Skin epidermis (tissue), 12 donors: ENCODE data around the gene GMPS.
"Not testable (repeated sequence)": the region's sequence is repeated elsewhere in the genome, so short reads cannot be mapped to it uniquely, and the experiment has no call there.

Experiments
- H3K27ac ChIP-seq, 21 experiments: fragments of 200-600 bp; sonication (generic) in 11 of 21; one replicate each; pipeline ENCODE4 v1.5.0; 2020; ENCODE audit warnings: mild to moderate bottlenecking in 3 of 21, inconsistent platforms in 2 of 21, moderate library complexity in 2 of 21
- H3K4me3 ChIP-seq, 7 experiments: fragments of 200-600 bp; sonication (generic) in 2 of 7; one replicate each; pipeline ENCODE4 v1.5.0; 2020; ENCODE audit warnings: inconsistent platforms in 2 of 7, mild to moderate bottlenecking in 2 of 7, moderate library complexity in 1 of 7

GMPS gene

DNA sequence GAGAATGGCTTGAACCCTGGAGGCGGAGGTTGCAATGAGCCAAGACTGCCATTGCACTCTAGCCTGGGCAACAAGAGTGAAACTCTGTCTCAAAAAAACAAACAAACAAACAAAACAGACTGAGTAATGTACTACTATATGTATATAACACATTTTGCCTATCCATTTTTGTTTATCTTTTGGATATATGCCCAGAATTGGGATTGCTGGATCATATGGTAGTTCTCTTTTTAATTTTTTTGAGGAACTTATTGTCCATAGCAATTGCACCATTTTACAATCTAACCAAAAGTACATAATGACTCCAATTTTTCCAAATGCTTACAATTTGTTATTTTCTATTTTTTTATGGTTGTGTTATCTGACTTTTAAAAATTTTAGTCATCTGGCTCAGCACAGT, 47.3 kb downstream of the GMPS start:
- H3K27ac ChIP-seq: no peak overlapping the region
- no peak overlapping the region for H3K4me3 ChIP-seq

DNA sequence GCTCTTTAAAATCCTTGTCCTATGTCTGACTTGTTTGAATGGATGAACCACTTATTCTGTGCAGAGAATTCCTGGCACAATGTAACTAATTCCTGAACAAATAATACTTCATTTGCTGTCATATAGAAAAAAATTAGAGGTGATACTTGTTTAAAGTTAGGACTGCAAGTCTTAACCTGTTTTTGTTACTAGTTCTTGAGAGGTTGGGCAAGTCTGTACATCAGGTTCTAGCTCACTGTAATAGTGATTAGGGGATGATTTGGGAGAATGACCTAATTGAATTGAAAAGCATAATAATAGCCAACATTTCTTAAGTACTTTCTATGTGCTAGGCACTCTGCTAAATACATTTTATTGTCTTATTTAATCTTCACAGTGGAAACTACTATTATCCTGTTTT, 49.3 kb downstream of the GMPS start:
- no peak overlapping the region for H3K4me3 ChIP-seq
- no peak overlapping the region for H3K27ac ChIP-seq

DNA sequence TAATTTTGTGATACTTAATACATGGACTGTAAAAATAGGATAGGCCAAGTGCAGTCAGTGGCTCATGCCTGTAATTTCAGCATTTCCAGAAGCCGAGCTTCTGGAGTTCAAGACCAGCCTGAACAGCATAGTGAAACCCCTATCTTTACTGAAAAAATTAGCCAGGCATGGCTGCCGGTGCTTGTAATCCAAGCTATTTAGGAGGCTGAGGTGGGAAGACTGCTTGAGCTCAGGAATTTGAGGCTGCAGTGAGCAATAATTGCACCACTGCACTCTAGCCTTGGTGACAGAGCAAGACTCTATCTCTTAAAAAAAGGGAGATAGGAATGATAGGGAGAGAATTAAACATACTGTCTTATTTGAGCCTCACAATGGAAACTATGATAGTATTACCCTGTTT, 51.0 kb downstream of the GMPS start:
- Histone ChIP-seq H3K4me3 (no peak overlapping the region), H3K27ac (no peak overlapping the region)

DNA sequence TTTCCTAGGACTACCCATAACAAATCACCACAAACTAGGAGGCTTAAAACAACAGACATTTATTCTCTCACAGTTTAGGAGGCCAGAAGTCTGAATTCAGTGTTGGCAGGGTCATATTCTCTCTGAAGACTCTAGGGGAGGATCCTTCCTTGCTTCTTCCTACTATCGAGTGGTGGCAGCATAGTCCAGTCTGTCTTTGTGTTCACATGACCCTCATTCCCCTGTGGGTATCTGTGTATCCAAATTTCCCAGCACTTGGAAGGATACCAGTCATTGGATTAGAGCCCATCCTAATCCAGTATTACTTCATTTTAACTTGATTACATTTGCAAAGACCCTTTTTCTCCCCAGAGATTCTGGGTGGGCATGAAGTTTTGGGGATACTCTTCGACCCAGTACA, 63.8 kb downstream of the GMPS start:
- Histone ChIP-seq H3K4me3 (no peak overlapping the region), H3K27ac (no peak overlapping the region)

DNA sequence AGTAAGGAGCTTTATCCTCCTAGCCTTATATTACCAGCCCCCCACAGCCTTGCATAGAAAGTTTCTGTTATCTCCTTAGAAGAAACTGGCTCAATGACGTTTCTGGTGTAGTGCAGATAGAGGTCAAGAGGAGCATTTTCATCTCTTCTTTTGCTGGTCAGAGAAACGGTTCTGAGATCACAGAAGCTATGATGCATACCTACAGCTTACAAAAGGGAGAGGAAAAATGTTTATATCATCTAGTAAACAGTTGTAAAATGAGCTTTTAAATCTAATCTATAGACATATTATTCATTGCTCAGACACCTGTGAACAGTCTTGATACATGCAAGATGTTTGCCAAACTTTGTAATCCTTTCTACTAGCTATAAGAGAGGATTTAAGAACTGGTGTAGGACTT, 68.0 kb downstream of the GMPS start:
- no peak overlapping the region for H3K4me3 ChIP-seq

DNA sequence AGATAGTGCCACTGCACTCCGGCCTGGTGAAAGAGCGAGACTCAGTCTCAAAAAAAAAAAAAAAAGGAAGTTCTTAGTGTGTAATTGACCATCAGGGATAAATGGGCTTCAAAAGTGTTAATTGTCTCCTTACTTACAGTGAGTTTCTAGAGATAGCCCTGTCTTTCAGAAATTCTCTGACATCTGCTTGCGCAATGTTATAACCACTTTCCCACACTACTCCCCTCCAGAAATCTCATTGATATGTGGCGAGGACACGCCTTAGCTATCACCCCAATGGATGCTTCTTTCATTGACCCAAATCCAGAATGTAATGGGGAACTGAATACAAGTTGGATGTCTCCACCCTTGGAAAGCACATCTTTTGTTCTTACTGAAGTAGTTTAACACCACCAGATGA, 70.9 kb downstream of the GMPS start:
- Histone ChIP-seq H3K4me3 (no peak overlapping the region), H3K27ac (no peak overlapping the region)

More for the DNA sequence above, 68.0 kb downstream of the GMPS start:
- H3K27ac ChIP-seq: no peak overlapping the region

DNA sequence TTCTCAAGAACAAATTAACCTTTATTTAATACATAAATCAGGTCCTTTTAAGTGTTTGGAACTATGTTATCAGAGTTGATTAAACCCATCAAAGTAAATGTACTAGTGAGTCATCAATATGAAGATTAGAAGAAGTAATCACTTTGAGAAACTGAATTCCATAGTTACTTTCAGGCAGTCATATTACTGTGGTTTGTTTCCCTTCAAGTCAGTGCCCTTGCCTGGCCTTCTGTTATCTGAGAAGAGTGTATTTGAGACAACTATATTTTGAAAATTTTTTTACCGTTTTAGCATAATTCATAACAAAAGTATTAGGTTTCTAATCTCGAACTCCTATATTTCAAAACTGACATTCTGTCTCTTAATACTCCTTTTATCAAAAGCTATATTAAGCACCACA, 73.6 kb downstream of the GMPS start:
- H3K27ac ChIP-seq: no peak overlapping the region
- no peak overlapping the region for H3K4me3 ChIP-seq

DNA sequence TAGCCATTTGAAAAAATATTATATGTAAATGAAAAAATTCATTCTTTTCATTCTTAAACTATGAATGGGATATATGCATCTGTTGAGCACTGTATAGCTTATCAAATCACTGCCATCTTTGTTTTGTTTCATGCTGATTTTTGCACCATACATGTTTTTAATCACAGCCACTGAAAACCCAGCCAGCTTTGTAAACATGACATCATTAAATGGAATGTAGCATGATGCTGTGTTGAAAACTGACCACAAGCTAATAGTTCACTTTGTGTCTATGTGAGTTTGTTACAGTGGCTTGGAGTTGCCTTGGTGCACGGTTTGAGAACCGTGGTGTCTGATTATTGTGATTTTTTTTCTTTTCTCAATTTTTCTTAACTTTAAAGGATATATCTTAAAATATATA, 75.7 kb downstream of the GMPS start:
- Histone ChIP-seq H3K4me3 (no peak overlapping the region), H3K27ac (no peak overlapping the region)

DNA sequence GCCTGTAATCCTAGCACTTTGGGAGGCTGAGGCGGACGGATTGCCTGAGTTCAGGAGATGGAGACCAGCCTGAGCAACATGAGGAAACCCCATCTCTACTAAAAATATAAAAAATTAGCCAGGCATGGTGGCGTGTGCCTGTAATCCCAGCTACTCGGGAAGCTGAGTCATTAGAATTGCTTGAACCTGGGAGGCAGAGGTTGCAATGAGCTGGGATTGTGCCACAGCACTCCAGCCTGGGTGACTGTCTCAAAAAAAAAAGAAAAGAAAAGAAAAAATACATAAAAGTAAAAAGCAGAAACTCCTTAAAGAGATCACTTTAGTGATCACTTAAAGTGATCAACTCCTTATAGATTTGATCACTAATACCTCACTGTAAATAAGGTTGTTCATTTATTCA, 78.0 kb downstream of the GMPS start:
- Histone ChIP-seq H3K27ac (no peak overlapping the region), H3K4me3 (no peak overlapping the region)

DNA sequence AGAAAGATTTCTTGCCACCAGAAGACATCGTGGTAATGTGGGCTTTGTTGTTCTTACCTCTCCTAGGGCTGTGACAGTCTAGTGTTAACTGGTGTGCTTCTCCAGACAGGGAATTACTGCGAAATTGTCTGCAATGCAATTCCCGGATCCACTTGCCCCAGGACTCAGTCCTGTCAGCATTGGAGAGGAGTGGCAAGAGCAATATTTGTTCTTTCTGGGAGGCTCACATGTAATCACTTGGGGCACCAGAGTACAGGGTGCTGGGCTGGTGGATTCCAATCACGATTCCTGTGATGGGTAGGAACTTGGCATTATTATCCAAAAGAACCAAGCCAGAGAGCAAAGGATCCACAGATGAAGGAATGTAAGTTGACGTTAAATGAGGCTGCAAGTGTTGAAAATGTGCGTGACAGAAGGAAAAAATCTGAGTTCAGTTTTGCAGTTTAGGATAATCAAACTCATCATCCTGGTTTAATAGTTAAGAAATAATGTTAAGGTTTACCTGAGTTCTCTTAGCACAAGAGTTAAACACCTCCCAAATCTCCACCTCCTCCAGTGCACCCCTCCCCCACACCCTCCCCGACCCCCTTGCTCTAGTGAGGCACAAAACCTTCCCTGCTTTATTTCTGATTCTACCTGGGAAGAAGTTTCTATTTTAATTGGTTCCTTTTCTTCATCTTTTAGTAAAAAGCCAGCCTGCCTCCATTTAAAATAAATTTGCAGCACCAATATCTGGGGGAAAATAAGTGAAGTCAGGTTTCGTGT, 79.2 kb downstream of the GMPS start:
- Histone ChIP-seq H3K4me3 (no peak overlapping the region), H3K27ac (no peak overlapping the region)

DNA sequence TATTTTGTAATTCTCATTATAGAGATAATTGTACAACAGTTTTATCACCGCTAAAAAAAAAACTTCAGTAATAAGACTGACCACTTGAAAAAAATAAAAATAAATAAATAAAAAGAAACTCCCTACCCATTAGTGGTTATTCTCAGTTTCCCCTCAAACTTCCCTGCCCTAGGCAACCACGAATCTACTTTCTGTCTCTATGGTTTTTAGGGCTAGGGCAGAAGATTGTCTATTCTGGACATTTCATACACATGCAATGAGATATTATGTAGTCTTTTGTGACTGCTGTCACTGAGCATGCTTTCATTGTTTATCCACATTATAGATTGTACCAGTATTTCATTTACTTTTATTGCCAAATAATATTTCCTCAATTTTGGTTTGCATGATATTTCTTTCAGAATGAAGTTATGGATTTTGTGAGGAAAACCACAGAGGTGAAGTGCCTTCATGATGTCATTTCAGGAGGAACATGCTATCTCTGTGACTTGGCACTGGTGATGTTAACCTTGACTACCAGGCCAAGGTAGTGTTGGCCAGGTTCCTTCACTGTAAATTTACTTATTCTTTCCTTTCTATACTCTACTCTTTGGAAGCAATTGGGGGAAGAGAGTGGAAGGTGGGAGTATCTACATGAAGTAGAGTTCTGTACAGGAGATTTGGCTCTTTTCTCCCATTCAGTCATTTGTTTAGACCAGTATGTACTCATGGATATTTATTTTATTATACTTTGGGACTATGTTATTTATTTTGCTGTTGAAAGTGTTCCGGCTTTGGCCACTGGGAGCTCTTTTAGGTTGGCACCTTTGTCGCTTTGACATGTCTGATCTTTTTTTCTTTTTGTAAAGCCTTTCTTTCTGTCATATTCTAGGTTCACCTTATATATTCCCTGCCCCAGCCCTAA, 86.3 kb downstream of the GMPS start:
- Histone ChIP-seq H3K4me3 (no peak overlapping the region), H3K27ac (no peak overlapping the region)

DNA sequence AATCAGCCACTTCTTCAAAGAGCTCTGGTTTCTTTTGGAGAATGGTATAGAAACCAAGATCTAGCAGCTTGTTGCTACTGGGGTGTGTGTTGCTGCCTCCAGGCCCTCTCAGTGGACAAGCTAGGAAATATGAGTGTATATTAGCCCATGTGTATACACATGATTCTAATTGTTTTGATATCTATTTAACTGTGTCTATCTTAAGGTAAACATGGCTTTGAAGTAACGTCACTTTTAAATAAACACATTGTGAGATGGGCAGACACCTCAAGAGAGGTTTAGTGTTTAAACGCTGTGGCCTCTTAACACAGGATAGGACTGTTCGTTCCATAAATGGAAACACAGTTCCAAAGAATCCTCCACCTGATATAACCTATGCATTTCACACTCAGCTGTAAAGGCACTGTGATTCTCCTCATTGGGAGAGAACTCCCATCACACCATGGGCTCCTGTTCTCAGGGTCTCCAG, 87.0 kb downstream of the GMPS start:
- Histone ChIP-seq H3K27ac (no peak overlapping the region), H3K4me3 (no peak overlapping the region)

DNA sequence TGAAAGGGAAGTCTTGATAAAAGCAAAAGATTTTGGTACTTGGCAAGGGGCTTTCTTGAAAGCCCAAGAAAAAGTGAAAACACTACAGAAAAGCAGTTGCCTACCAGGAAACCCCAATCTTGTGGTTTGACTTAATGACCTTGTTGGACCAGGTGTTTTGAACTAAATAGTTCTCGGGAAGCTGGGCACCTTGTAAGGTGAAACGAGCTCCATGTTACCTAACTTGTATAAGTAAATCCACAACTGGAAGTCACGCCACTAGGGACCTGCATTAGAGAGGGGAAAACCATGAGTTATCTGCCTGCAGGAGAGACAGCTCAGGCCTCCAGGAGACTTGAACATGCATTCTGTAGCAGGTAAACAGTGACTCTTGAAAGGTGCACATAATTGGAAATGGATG, 88.2 kb downstream of the GMPS start:
- Histone ChIP-seq H3K4me3 (no peak overlapping the region), H3K27ac (no peak overlapping the region)

DNA sequence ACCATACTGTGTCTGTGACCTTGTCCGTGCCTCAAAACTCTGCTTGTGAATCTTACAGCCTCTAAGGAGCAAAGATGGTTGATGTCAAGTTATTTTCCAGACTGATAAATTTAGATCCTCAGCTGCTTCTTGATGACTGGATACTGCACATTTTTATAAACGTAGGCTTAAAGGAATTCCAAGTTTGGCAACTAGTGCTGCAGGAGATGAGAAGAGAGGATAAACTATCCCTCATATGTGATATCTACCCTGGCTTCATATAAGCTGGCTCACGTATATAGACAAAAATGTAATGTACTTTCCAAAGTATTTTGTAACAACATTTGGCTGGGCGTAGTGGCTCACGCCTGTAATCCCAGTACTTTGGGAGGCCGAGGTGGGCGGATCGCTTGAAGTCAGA, 89.6 kb downstream of the GMPS start:
- no peak overlapping the region for H3K27ac ChIP-seq
- no peak overlapping the region for H3K4me3 ChIP-seq

DNA sequence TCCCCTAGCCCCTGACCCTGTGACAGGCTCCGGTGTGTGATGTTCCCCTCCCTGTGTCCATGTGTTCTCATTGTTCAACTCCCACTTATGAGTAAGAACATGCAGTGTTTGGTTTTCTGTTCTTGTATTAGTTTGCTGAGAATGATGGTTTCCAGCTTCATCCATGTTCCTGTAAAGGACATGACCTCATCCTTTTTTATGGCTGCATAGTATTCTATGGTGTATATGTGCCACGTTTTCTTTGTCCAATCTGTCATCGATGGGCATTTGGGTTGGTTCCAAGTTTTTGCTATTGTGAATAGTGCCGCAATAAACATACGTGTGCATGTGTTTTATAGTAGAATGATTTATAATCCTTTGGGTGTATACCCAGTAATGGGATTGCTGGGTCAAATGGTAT, 90.6 kb downstream of the GMPS start:
- H3K4me3 ChIP-seq, H3K27ac ChIP-seq: not testable (repeated sequence)

DNA sequence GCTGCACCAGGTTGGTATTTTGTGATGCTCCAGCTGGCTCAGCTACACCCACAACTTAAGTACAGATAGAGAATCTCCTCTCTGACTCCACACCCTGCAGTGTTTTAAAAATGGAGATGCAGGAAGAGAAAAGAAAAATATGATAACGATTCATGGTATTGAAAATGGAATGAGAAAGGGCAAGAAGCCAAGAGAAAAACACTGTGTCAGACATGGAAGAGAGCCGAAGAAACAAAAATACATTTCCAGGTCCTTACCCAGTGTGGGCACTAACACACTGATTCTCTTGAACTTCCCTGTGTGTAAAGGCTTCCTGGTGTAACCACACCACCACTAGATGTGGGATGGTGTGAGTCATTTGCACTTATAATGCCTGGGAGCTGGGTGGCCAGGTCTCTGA, 93.1 kb downstream of the GMPS start:
- Histone ChIP-seq H3K4me3 (no peak overlapping the region), H3K27ac (no peak overlapping the region)

DNA sequence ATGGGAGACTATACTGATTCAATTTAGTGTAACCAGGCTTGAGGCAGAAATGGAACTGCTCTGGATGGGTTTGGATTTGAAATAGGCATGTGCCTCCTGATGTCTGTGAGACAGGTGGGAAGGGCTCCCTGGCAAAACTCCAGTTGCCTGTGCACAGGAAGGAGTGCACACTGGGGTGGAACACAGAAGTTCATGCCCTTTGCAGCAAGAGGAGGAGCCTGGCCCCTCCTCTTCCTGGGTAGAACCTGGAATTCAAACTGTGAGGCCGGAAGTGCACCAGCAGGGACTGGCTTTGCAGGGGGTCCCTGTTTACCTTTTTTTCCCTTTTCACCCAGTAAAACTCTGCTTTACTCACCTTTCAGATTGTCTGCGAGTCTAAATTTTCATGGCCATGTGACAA, 99.9 kb downstream of the GMPS start:
- no peak overlapping the region for H3K4me3 ChIP-seq
- H3K27ac ChIP-seq: no peak overlapping the region

DNA sequence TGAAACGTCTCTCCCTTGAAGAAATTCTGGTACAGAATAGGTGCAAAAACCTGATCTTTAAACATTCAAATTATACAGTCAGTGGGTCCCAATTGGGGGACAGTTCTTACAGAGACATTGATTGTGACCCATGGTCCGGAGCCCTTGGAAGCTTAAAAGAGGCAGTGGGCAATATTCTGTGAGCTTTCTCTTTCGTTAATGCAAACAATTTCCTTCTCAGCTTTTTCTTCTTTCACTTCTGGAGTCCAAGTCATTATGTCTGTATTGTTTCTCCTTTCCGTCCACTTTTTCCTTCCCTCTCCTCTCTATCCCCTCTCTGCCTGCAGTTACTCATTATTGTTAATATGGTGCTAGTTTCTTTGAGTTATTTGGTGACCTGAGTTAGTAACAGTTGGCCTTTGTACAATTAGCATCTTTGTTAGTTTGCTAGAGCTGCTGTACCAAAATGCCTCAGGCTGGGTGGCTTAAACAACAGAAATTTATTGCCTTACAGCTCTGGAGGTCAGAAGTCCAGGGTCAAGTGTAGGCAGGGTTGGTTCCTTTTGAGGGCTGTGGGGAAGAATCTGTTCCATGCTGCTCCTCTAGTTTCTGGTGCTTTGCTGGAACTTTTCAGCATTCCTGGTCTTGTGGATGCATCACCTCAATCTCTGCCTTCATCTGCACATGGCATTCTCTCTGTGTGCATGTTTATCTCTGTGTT, 102.6 kb downstream of the GMPS start:
- Histone ChIP-seq H3K4me3 (no peak overlapping the region), H3K27ac (no peak overlapping the region)

DNA sequence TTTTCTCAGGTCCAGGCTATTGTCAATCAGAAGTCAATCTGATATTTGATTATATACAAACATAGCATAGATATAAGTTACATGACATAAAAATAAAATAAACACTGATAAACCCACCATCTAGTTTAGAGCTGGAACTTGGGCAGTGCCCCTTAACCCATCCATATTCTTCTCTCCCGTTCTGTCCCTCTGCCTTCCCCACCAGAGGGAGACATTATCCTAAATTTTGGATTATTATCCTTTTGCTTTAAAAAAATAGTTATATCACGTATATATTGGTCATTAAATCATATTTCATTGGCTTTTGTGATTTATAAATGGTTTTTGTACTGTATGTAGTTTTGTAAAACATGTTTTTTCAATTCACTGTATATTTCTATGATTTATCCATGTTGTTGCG, 107.9 kb downstream of the GMPS start:
- H3K4me3 ChIP-seq: no peak overlapping the region

DNA sequence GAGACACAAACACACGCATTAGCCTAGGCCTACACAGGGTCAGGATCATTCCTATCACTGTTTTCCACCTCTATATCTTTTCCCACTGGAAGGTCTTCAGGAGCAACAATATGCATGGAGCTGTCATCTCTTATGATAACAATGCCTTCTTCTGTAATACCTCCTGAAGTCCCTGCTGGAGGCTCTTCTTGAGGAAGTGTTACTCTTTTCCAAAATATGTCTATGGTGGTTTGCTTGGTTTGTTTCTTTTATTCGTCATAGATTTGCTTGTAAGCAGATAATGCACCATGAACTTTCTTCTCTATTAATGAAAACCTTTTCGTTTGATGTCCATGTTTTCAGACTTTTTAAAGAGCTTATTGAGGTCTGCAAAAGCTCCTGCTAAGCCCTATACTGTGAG, 109.3 kb downstream of the GMPS start:
- Histone ChIP-seq H3K27ac (no peak overlapping the region), H3K4me3 (no peak overlapping the region)

More for the DNA sequence above, 107.9 kb downstream of the GMPS start:
- no peak overlapping the region for H3K27ac ChIP-seq

DNA sequence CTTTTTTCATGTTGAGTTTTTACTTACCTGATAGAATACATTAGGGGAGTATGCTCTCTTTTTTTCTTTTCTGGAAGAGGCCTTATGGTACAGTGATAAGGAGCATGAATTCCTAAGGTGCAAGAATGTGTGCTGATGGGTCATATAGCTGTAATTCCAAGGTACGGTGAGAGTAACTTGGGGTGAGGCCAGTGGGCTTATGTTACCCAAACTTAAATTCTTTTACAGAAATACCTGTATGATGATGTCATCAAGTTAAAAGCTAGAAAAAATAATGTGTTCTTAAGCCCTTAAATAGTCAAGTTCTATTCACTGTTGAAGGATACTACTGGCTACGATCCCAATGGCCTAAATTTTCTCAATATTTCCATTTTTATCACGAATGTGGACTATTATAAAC, 111.2 kb downstream of the GMPS start:
- Histone ChIP-seq H3K4me3 (no peak overlapping the region), H3K27ac (no peak overlapping the region)
